Upper lobe of left lung (tissue), 6 donors: ENCODE data around the gene ZNF574. TPM values are rescaled to one million over a fixed set of nuclear protein-coding genes. Genes with fewer than 3 reads are reported as not detected.
A peak's percentile ranks its signal among the peaks of the same experiment; 100 is the strongest.

Experiments used
- ATAC-seq, 2 donors: fragments of 200-7000 bp; cut with Tn5 transposase; one replicate each; pipeline ENCODE4 v1.9.1; 2022; ENCODE audit warnings: mild to moderate bottlenecking in 2 of 2, moderate library complexity in 2 of 2; ENCODE audit not compliant: low FRiP score in 2 of 2
- DNase-seq, 2 donors: peaks; one replicate each; pipeline ENCODE4 v3.0.0-alpha.2; 2019 to 2020
- H3K27ac ChIP-seq, 4 donors: fragments of 200-600 bp; sonication (generic); one replicate each; pipeline ENCODE4 v1.5.1; 2016 to 2019
- H3K27me3 ChIP-seq, 4 donors: fragments of 200-600 bp; sonication (generic); one replicate each; pipeline ENCODE4 v1.5.1; 2017 to 2019
- H3K36me3 ChIP-seq, 4 donors: fragments of 200-600 bp; sonication (generic); one replicate each; pipeline ENCODE4 v1.5.1; 2016 to 2019
- H3K4me1 ChIP-seq, 4 donors: fragments of 200-600 bp; sonication (generic); one replicate each; pipeline ENCODE4 v1.5.1; 2018 to 2019
- H3K4me3 ChIP-seq, 4 donors: fragments of 200-600 bp; sonication (generic); one replicate each; pipeline ENCODE4 v1.5.1; 2017 to 2019; ENCODE audit warnings: mild to moderate bottlenecking in 2 of 4, moderate library complexity in 1 of 4
- H3K9me3 ChIP-seq, 4 donors: fragments of 200-600 bp; sonication (generic); one replicate each; pipeline ENCODE4 v1.5.1; 2018 to 2019
- EP300 ChIP-seq, 4 donors: sonication (generic); formaldehyde crosslinking; IDR thresholded peaks; one replicate each; pipeline ENCODE4 v1.5.1; 2017; ENCODE audit warnings: antibody characterized with exemption in 4 of 4, control low read depth in 2 of 4
- POLR2A ChIP-seq, 4 donors: fragments of 450-650 bp; IDR thresholded peaks; one replicate each; pipeline ENCODE4 v1.5.1; 2016 to 2017; ENCODE audit warnings: antibody characterized with exemption in 4 of 4, mild to moderate bottlenecking in 2 of 4
- POLR2AphosphoS5 ChIP-seq, 2 donors: sonication (generic); formaldehyde crosslinking; IDR thresholded peaks; one replicate each; pipeline ENCODE4 v1.5.1; 2017; ENCODE audit warnings: antibody characterized with exemption in 2 of 2
- WGBS, 2 donors: methylation state at CpG; one replicate each; pipeline ENCODE4 v1.1.5; 2017 to 2018; 5-methylcytosine and 5-hydroxymethylcytosine counted together
- total RNA-seq, 6 donors: library from RNA; depleted of rRNA in 4 of 6; stranded (reverse); fragments of >200 nt in 4 of 6; gene quantifications; one replicate each; pipeline versions ENCODE4 v1.1.0 to v1.2.1, GENCODE V29; 2016 to 2021
- TF ChIP-seq, protein P1 (sequence below), 6 experiments: fragments of 450-650 bp in 4 of 6; fragments of 200-600 bp in 2 of 6; sonication (generic) in 2 of 6; IDR thresholded peaks; one replicate each; pipeline ENCODE4 v1.5.1; 2016 to 2019; ENCODE audit warnings: antibody characterized with exemption in 6 of 6
- donor health status: DM: no; HTN: no; CAD: no; lungs with moderate emphysema.
- donor health status: DM: no; HTN: yes; CAD: no; lungs with severe emphysema.

Gene ZNF574
- total RNA-seq, 6 donors from 2014 or later: 9.2 to 26.4 (median 13.3) TPM

DNA sequence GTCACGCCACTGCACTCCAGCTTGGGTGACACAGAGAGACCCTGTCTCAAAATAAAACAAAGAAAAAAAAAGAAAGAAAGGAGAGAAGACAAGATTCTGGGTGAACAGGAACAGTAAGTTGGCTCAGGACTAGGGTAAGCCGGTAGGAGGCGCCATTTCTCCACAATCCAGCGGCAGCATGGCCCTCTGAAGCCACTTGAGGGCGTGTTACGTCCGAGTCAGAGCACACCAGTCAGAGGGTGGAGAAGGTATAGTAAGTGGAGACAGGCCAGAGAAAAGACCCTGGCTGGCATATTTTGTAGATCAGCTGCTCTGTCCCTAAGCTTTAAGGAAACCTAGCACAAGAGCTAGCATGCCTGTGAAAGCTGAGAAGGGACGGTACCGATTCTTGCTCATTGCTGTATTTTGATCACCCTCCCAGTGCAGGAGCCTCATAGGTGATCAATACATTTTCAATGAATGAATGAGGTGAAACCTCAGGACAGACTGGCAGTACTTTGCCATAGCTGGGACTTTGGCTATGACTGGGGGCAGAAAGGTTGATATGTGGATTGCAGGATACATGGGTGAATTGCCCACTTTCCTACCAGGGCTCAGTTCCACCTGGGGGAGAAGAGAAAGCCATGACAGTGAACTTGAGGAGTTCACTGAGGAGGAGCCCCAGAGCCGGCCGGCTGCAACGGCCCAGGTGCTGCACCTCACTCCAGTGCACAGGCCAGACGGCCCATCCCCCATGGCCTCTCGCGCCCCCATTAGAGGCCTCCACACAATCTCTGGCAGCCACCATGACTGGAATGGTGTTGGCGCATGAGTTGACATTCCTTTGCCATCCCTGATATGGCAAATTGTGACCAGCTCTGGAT is 32.8 kb downstream of the ZNF574 start:
- TF ChIP-seq, protein P1, sequence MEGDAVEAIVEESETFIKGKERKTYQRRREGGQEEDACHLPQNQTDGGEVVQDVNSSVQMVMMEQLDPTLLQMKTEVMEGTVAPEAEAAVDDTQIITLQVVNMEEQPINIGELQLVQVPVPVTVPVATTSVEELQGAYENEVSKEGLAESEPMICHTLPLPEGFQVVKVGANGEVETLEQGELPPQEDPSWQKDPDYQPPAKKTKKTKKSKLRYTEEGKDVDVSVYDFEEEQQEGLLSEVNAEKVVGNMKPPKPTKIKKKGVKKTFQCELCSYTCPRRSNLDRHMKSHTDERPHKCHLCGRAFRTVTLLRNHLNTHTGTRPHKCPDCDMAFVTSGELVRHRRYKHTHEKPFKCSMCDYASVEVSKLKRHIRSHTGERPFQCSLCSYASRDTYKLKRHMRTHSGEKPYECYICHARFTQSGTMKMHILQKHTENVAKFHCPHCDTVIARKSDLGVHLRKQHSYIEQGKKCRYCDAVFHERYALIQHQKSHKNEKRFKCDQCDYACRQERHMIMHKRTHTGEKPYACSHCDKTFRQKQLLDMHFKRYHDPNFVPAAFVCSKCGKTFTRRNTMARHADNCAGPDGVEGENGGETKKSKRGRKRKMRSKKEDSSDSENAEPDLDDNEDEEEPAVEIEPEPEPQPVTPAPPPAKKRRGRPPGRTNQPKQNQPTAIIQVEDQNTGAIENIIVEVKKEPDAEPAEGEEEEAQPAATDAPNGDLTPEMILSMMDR (IDR thresholded peaks at IDR 0.05): peak; percentile 79 to 89 (median 85)
- TF ChIP-seq POLR2A (IDR thresholded peaks at IDR 0.05) (no peak), EP300 (IDR thresholded peaks at IDR 0.05) (no peak), POLR2AphosphoS5 (IDR thresholded peaks at IDR 0.05) (no peak)
- Histone ChIP-seq H3K36me3 (no peaks in the 10 kb centered on the region), H3K4me1 (peaks cover 0 to 4% (median 0%) of the 10 kb centered on the region in 4 donors), H3K27me3 (no peaks in the 10 kb centered on the region), H3K4me3 (no peak overlapping the region), H3K9me3 (no peaks in the 10 kb centered on the region), H3K27ac (no peak overlapping the region)
- ATAC-seq (peak; percentile 87 to 94), DNase-seq (peak in 1 of 2 donors; percentile 88)
- WGBS, 2 donors: 25 to 32% methylated on average over 15 of the region's 16 CpGs

DNA sequence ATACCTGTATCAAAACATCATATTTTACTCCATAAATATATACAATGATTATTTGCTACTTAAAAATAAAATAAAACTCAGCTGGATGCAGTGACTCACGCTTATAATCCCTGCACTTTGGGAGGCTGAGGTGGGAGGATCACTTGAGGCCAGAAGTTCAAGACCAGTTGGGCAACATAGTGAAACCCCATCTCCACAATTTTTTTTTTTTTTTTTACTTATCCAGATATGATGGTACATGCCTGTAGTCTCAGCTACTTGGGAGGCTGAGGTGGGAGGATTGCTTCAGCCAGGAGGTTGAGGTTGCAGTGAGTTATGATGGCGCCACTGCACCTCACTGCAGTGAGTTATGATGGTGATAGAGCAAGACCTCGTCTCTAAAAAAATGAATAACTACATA is 33.9 kb downstream of the ZNF574 start:
- WGBS, 2 donors: 77 to 79% methylated on average over 3 of the region's 3 CpGs
- ATAC-seq: no peak
- no peaks in the 10 kb centered on the region for H3K9me3 ChIP-seq
- TF ChIP-seq POLR2A (IDR thresholded peaks at IDR 0.05) (no peak), EP300 (IDR thresholded peaks at IDR 0.05) (no peak), POLR2AphosphoS5 (IDR thresholded peaks at IDR 0.05) (no peak)
- TF ChIP-seq, protein P1 (IDR thresholded peaks at IDR 0.05): no peak
- no peaks in the 10 kb centered on the region for H3K36me3 ChIP-seq
- H3K27me3 ChIP-seq: no peaks in the 10 kb centered on the region
- H3K27ac ChIP-seq: no peak overlapping the region
- no peak for DNase-seq
- H3K4me1 ChIP-seq: peaks cover 0 to 4% (median 0%) of the 10 kb centered on the region in 4 donors
- no peak overlapping the region for H3K4me3 ChIP-seq

DNA sequence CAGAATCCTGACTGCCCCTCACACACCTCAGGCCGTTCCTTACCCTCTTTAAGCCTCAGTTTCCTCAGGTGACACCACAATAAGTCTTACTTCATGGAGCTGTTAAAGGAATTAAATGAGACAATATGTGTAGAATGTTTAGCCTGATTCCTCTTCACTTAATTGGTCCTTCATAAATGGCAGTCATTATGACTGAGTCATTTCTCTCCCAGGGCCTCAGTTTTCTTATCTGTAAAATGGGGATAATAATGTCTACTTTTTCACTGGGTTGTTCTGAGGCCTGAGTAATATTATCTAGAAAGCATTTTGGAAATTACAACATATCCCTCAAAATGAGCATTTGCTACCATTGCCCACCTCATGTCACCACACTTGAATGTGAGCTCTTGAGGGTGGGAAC is 34.7 kb downstream of the ZNF574 start:
- WGBS, 2 donors: 68 to 91% methylated on average over 1 of the region's 1 CpG
- no peak overlapping the region for H3K4me3 ChIP-seq
- ATAC-seq: no peak
- TF ChIP-seq, protein P1 (IDR thresholded peaks at IDR 0.05): no peak
- no peak for TF ChIP-seq POLR2AphosphoS5 (IDR thresholded peaks at IDR 0.05)
- TF ChIP-seq EP300 (IDR thresholded peaks at IDR 0.05): no peak
- H3K27ac ChIP-seq: no peak overlapping the region
- no peak for DNase-seq
- H3K9me3 ChIP-seq: no peaks in the 10 kb centered on the region
- no peaks in the 10 kb centered on the region for H3K27me3 ChIP-seq
- peaks cover 0 to 4% (median 0%) of the 10 kb centered on the region in 4 donors for H3K4me1 ChIP-seq
- no peaks in the 10 kb centered on the region for H3K36me3 ChIP-seq

DNA sequence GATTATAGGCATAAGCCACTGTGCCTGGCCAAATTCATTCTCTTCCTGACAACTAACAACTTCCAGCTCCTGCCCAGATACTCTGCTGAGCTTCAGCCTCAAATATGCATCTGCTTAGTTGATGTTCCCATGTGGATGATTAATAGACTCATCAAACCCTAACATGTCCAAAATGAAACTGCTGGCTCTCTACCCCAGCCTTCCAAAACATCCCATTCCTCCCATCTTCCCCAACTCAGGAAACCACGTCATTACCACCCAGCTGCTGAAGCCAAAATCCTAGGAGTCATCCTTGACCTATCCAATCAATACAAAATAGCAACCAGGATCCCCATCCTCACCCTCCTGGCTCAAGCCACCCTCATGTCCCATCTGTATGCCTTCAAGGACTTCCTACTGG is 35.4 kb downstream of the ZNF574 start:
- no peak overlapping the region for H3K27ac ChIP-seq
- no peaks in the 10 kb centered on the region for H3K36me3 ChIP-seq
- H3K4me1 ChIP-seq: peaks cover 0 to 4% (median 0%) of the 10 kb centered on the region in 4 donors
- no peak for DNase-seq
- no peak for ATAC-seq
- TF ChIP-seq, protein P1 (IDR thresholded peaks at IDR 0.05): no peak
- TF ChIP-seq EP300 (IDR thresholded peaks at IDR 0.05) (no peak), POLR2A (IDR thresholded peaks at IDR 0.05) (no peak)
- H3K9me3 ChIP-seq: no peaks in the 10 kb centered on the region
- 77 to 92% methylated on average over 1 of the region's 1 CpG for WGBS, 2 donors
- no peaks in the 10 kb centered on the region for H3K27me3 ChIP-seq
- H3K4me3 ChIP-seq: no peak overlapping the region

DNA sequence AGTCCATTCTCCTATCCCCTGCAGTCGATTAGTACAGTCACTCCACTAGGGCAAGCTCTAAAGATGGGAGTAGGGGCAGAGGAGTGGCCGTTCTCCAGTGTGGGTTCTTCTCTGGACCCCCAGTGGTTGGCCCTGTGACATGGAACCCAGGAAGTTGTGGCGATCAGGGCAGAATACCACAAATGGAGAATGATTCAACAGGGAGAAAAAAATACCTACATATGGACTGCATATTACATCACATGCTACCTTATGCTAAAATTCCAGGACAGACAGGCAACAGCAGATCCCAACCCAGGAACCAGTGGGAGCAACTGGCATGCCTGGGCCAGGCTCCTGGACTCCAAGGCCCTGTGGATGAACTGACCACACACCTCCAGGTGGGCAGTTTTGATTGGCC is 35.8 kb downstream of the ZNF574 start:
- ATAC-seq (no peak), DNase-seq (no peak)
- Histone ChIP-seq H3K9me3 (no peaks in the 10 kb centered on the region), H3K27ac (no peak overlapping the region), H3K27me3 (no peaks in the 10 kb centered on the region), H3K4me1 (peaks cover 0 to 4% (median 0%) of the 10 kb centered on the region in 4 donors), H3K36me3 (no peaks in the 10 kb centered on the region), H3K4me3 (no peak overlapping the region)
- 73% methylated on average over 3 of the region's 3 CpGs for WGBS, 2 donors
- TF ChIP-seq POLR2AphosphoS5 (IDR thresholded peaks at IDR 0.05) (no peak), POLR2A (IDR thresholded peaks at IDR 0.05) (no peak), EP300 (IDR thresholded peaks at IDR 0.05) (no peak)
- TF ChIP-seq, protein P1 (IDR thresholded peaks at IDR 0.05): no peak
